GF-D8 (cell line): ENCODE results near the gene MMP24.
A peak's percentile ranks its signal among the peaks of the same experiment; 100 is the strongest.
"Not testable (repeated sequence)": the region's sequence is repeated elsewhere in the genome, so short reads cannot be mapped to it uniquely, and the experiment has no call there.

Experiments used
- DNase-seq: peaks from one replicate; lab custom pipeline; 2025; lab: John Stamatoyannopoulos, UW

Gene MMP24

GRCh38 chr20:35216541-35216940 is 9.9 kb upstream of the MMP24 start:
- DNase-seq: no peak

GRCh38 chr20:35223941-35224340 is 2.5 kb upstream of the MMP24 start:
- no peak for DNase-seq

GRCh38 chr20:35224536-35224935 is 2.0 kb upstream of the MMP24 start:
- DNase-seq: no peak

GRCh38 chr20:35225319-35226125 is 968 bp upstream of the MMP24 start:
- no peak for DNase-seq

GRCh38 chr20:35226884-35227681 is 593 bp downstream of the MMP24 start:
- DNase-seq: no peak

- no peak for DNase-seq
These were observed 6.1 kb downstream of the MMP24 start for GRCh38 chr20:35232575-35232974.

GRCh38 chr20:35235881-35236280 is 9.4 kb downstream of the MMP24 start:
- no peak for DNase-seq

GRCh38 chr20:35237486-35237885 is 11.0 kb downstream of the MMP24 start:
- DNase-seq: no peak

GRCh38 chr20:35238170-35238569 is 11.7 kb downstream of the MMP24 start:
- DNase-seq: peak; percentile 96

GRCh38 chr20:35238735-35239134 is 12.2 kb downstream of the MMP24 start:
- no peak for DNase-seq

GRCh38 chr20:35240083-35240810 is 13.8 kb downstream of the MMP24 start:
- DNase-seq: no peak

- no peak for DNase-seq
These were observed 14.4 kb downstream of the MMP24 start for GRCh38 chr20:35240811-35241293.

- no peak for DNase-seq
These were observed 16.8 kb downstream of the MMP24 start for GRCh38 chr20:35243317-35243716.

- DNase-seq: no peak
These were observed 17.5 kb downstream of the MMP24 start for GRCh38 chr20:35243986-35244385.

GRCh38 chr20:35246723-35247122 is 20.2 kb downstream of the MMP24 start:
- DNase-seq: no peak

GRCh38 chr20:35248641-35249475 is 22.4 kb downstream of the MMP24 start:
- no peak for DNase-seq

GRCh38 chr20:35251613-35251940 is 25.1 kb downstream of the MMP24 start:
- DNase-seq: no peak

- no peak for DNase-seq
These were observed 25.6 kb downstream of the MMP24 start for GRCh38 chr20:35252037-35252461.

GRCh38 chr20:35252598-35252997 is 26.1 kb downstream of the MMP24 start:
- not testable (repeated sequence) for DNase-seq

- no peak for DNase-seq
These were observed 26.5 kb downstream of the MMP24 start for GRCh38 chr20:35253010-35253409.

- DNase-seq: no peak
These were observed 28.0 kb downstream of the MMP24 start for GRCh38 chr20:35254448-35254999.
